H1 (cell line): ENCODE results near the gene SPOUT1. TPM values are rescaled to one million over a fixed set of nuclear protein-coding genes. Genes with fewer than 3 reads are reported as not detected.
"Not testable (repeated sequence)": the region's sequence is repeated elsewhere in the genome, so short reads cannot be mapped to it uniquely, and the experiment has no call there.

Experiments used
- CTCF ChIA-PET: fragments of 300-600 bp; sonication (Branson Sonifier 250); formaldehyde crosslinking; loops from one replicate; lab custom pipeline; 2021; ENCODE audit not compliant: partially characterized antibody; lab: Charles Lee
- POLR2A ChIA-PET: fragments of 300-600 bp; sonication (Branson Sonifier 250); formaldehyde crosslinking; loops from one replicate; lab custom pipeline; 2021; ENCODE audit warnings: inconsistent platforms; ENCODE audit not compliant: partially characterized antibody; lab: Charles Lee
- DNase-seq, 2 experiments: peaks; one replicate each; pipeline versions ENCODE4 v3.0.0 to v3.0.0-alpha.2; 2010 to 2022; ENCODE audit warnings: low spot score in 2 of 2, low read depth in 1 of 2, mixed read lengths in 1 of 2
- FAIRE-seq: peaks from 2 replicates; lab custom pipeline; 2011; peaks lifted over from hg19 to GRCh38; lab: Jason Lieb, UNC
- H2AFZ ChIP-seq: 2 replicates; pipeline ENCODE4 v1.8.1; 2012; ENCODE audit warnings: low read length, inconsistent platforms
- H2AK5ac ChIP-seq: 2 replicates; pipeline ENCODE4 v1.6.1; 2013; ENCODE audit warnings: low read depth, low read length
- H2BK120ac ChIP-seq: replicated peaks from 2 replicates; pipeline ENCODE3; 2013; ENCODE audit warnings: low read depth, low read length, inconsistent platforms
- H2BK12ac ChIP-seq: 2 replicates; pipeline ENCODE4 v1.6.1; 2013; ENCODE audit warnings: low read depth, low read length
- H2BK15ac ChIP-seq: 2 replicates; pipeline ENCODE4 v1.6.1; 2013; ENCODE audit warnings: low read length
- H2BK20ac ChIP-seq: 2 replicates; pipeline ENCODE4 v1.6.1; 2013; ENCODE audit warnings: low read length
- H2BK5ac ChIP-seq: 2 replicates; pipeline ENCODE4 v1.6.1; 2013; ENCODE audit warnings: low read depth, low read length
- H3K14ac ChIP-seq: 2 replicates; pipeline ENCODE4 v1.6.1; 2013; ENCODE audit warnings: inconsistent platforms; ENCODE audit not compliant: insufficient read length
- H3K18ac ChIP-seq: 2 replicates; pipeline ENCODE4 v1.6.1; 2013; ENCODE audit warnings: low read length; ENCODE audit errors: extremely low read depth
- H3K23ac ChIP-seq: 2 replicates; pipeline ENCODE4 v1.6.1; 2013; ENCODE audit warnings: inconsistent platforms; ENCODE audit not compliant: insufficient read length
- H3K23me2 ChIP-seq: 2 replicates; pipeline ENCODE4 v1.6.1; 2013; ENCODE audit warnings: low read depth, low read length
- H3K27ac ChIP-seq: 2 replicates; pipeline ENCODE4 v1.6.1; 2011; ENCODE audit warnings: low read depth, low read length, inconsistent platforms
- H3K27me3 ChIP-seq, 4 experiments: replicated peaks in 1 of 4; 1 replicate in 1 of 4; 2 replicates in 3 of 4; pipeline versions ENCODE4 v1.6.1 to v1.8.1; 2011 to 2013; ENCODE audit warnings: low read length in 3 of 4, mild to moderate bottlenecking in 3 of 4, inconsistent platforms in 2 of 4, mixed read lengths in 2 of 4, moderate library complexity in 1 of 4; ENCODE audit not compliant: control insufficient read depth in 3 of 4, insufficient read depth in 3 of 4; ENCODE audit errors: extremely low read depth in 1 of 4
- H3K36me3 ChIP-seq, 4 experiments: 2 replicates each; pipeline versions ENCODE4 v1.6.1 to v1.8.1; 2011 to 2013; ENCODE audit warnings: mild to moderate bottlenecking in 4 of 4, low read length in 3 of 4, moderate library complexity in 2 of 4, control low read depth in 1 of 4, inconsistent platforms in 1 of 4; ENCODE audit not compliant: insufficient read depth in 4 of 4, control insufficient read depth in 2 of 4
- H3K4ac ChIP-seq: replicated peaks from 2 replicates; pipeline ENCODE3; 2013; ENCODE audit warnings: low read length, low read depth, mixed read lengths, inconsistent platforms; ENCODE audit not compliant: insufficient read length
- H3K4me1 ChIP-seq, 4 experiments: replicated peaks in 1 of 4; 1 replicate in 1 of 4; 2 replicates in 3 of 4; pipeline versions ENCODE4 v1.6.1 to v1.8.1; 2011 to 2013; ENCODE audit warnings: low read length in 3 of 4, inconsistent platforms in 2 of 4, mixed read lengths in 1 of 4; ENCODE audit not compliant: insufficient read depth in 4 of 4, control insufficient read depth in 3 of 4
- H3K4me2 ChIP-seq, 2 experiments: 2 replicates each; pipeline versions ENCODE4 v1.6.1 to v1.8.1; 2011 to 2013; ENCODE audit warnings: low read depth in 2 of 2, low read length in 2 of 2, control low read depth in 1 of 2, inconsistent platforms in 1 of 2, mild to moderate bottlenecking in 1 of 2; ENCODE audit not compliant: insufficient read depth in 1 of 2
- H3K4me3 ChIP-seq, 4 experiments: fragments of 200-600, 300-600 bp in 1 of 4; sonication (generic), shearing (Covaris generic), sonication (Bioruptor Twin) in 1 of 4; 2 replicates each; pipeline versions ENCODE4 v1.5.1 to v1.8.1; 2011 to 2016; ENCODE audit warnings: low read length in 4 of 4, low read depth in 3 of 4, control low read depth in 2 of 4, inconsistent platforms in 2 of 4, mild to moderate bottlenecking in 2 of 4, mixed read lengths in 1 of 4, moderate library complexity in 1 of 4; ENCODE audit not compliant: insufficient read depth in 2 of 4; ENCODE audit errors: extremely low read depth in 1 of 4
- H3K56ac ChIP-seq: replicated peaks from 2 replicates; pipeline ENCODE3; 2013; ENCODE audit warnings: low read depth, mild to moderate bottlenecking, mixed read lengths, low read length, inconsistent platforms; ENCODE audit not compliant: insufficient read length
- H3K79me1 ChIP-seq: 2 replicates; pipeline ENCODE4 v1.6.1; 2013; ENCODE audit warnings: low read depth, low read length, control low read depth
- H3K79me2 ChIP-seq, 2 experiments: 2 replicates each; pipeline versions ENCODE4 v1.6.1 to v1.8.1; 2012 to 2013; ENCODE audit warnings: low read length in 2 of 2, mild to moderate bottlenecking in 2 of 2, inconsistent platforms in 1 of 2; ENCODE audit not compliant: insufficient read depth in 2 of 2, control insufficient read depth in 1 of 2
- H3K9ac ChIP-seq, 4 experiments: replicated peaks in 1 of 4; 1 replicate in 1 of 4; 2 replicates in 3 of 4; pipeline versions ENCODE4 v1.6.1 to v1.8.1; 2011 to 2013; ENCODE audit warnings: low read depth in 3 of 4, low read length in 3 of 4, control low read depth in 2 of 4, mild to moderate bottlenecking in 2 of 4, moderate library complexity in 2 of 4, inconsistent platforms in 1 of 4; ENCODE audit errors: extremely low read depth in 1 of 4
- H3K9me3 ChIP-seq, 2 experiments: 2 replicates each; pipeline versions ENCODE4 v1.6.1 to v1.8.1; 2012 to 2013; ENCODE audit warnings: mild to moderate bottlenecking in 2 of 2, moderate library complexity in 2 of 2, control low read depth in 1 of 2, inconsistent platforms in 1 of 2, low read depth in 1 of 2, low read length in 1 of 2, mixed read lengths in 1 of 2; ENCODE audit not compliant: insufficient read depth in 2 of 2
- H4K20me1 ChIP-seq, 2 experiments: replicated peaks in 1 of 2; 2 replicates each; pipeline versions ENCODE3 to v1.8.1; 2011 to 2013; ENCODE audit warnings: inconsistent platforms in 2 of 2, low read length in 2 of 2, mild to moderate bottlenecking in 1 of 2; ENCODE audit not compliant: insufficient read depth in 2 of 2, control insufficient read depth in 1 of 2
- H4K5ac ChIP-seq: 2 replicates; pipeline ENCODE4 v1.6.1; 2013; ENCODE audit warnings: low read length, low read depth, mixed read lengths, inconsistent platforms; ENCODE audit not compliant: insufficient read length
- H4K8ac ChIP-seq: 2 replicates; pipeline ENCODE4 v1.8.0; 2013; ENCODE audit warnings: mild to moderate bottlenecking, moderate library complexity, low read length, inconsistent platforms; ENCODE audit not compliant: insufficient read depth; ENCODE audit errors: extremely low read depth
- H4K91ac ChIP-seq: replicated peaks from 2 replicates; pipeline ENCODE3; 2013; ENCODE audit warnings: low read length, mixed read lengths, inconsistent platforms; ENCODE audit not compliant: insufficient read length
- WGBS, 2 experiments: shearing (Covaris generic) in 1 of 2; methylation state at CpG; one replicate each; pipeline versions ENCODE4 v1.1.6 to v1.1.7; 2013 to 2015; ENCODE audit warnings: low lambda C conversion rate in 2 of 2, mixed read lengths in 2 of 2, inconsistent platforms in 1 of 2, low coverage in 1 of 2, missing lambda C conversion rate in 1 of 2; ENCODE audit not compliant: insufficient replicate concordance in 2 of 2, insufficient coverage in 1 of 2, insufficient read length in 1 of 2; ENCODE audit errors: extremely low coverage in 1 of 2, missing lambda C conversion rate in 1 of 2; 5-methylcytosine and 5-hydroxymethylcytosine counted together
- polyA plus RNA-seq, 7 experiments: library from polyadenylated mRNA; depleted of rRNA in 3 of 7; stranded (reverse) in 5 of 7; unstranded in 2 of 7; fragments of >200 nt in 5 of 7; fragments of 200-250 nt in 2 of 7; gene quantifications; 1 replicate in 5 of 7; 2 replicates in 1 of 7; 4 replicates in 1 of 7; pipeline versions ENCODE4 v1.2.1 to v1.2.3, GENCODE V29; 2011 to 2013; ENCODE audit warnings: missing spikeins in 2 of 7, mixed read lengths in 2 of 7
- total RNA-seq: library from RNA; stranded (reverse); fragmentation: NEBNext Ultra II Directional; extraction: Animal tissue kit (Norgen Biotek cat#: 25700); gene quantifications from 2 replicates; pipeline ENCODE4 v1.2.1, GENCODE V29; 2021

SPOUT1 gene
- total and polyA plus RNA-seq, 2 of the 8 experiments (the other 6 are each of a cell fraction or from before 2014, with no cell fraction given): 69.2 to 77.8 TPM

DNA sequence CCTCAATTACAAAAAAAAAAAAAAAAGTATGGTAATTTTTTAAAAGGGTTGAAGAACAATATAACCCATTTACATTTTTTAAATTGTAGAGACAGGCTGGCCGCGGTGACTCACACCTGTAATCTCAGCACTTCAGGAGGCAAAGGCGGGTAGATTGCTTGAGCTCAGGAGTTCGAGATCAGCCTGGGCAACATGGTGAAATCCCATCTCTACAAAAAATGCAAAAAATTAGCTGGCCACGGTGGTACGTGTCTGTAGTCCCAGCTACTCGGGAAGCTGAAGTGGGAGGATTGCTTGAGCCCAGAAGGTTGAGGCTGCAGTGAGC, 41.3 kb upstream of the SPOUT1 start:
- not testable (repeated sequence) for H3K4me2 ChIP-seq, H2BK5ac ChIP-seq, H2AFZ ChIP-seq, FAIRE-seq, H3K23ac ChIP-seq, H2BK20ac ChIP-seq, H2AK5ac ChIP-seq, H3K27ac ChIP-seq, DNase-seq, H4K91ac ChIP-seq, H2BK12ac ChIP-seq, H3K36me3 ChIP-seq, H2BK120ac ChIP-seq, H4K8ac ChIP-seq, H3K9ac ChIP-seq, H3K23me2 ChIP-seq, H2BK15ac ChIP-seq, H3K79me1 ChIP-seq, H3K56ac ChIP-seq, H3K14ac ChIP-seq, H3K27me3 ChIP-seq, H3K4ac ChIP-seq, H3K4me1 ChIP-seq, H3K4me3 ChIP-seq, H4K5ac ChIP-seq, H3K9me3 ChIP-seq, H4K20me1 ChIP-seq, H3K18ac ChIP-seq
- CTCF ChIA-PET: interaction anchor here (0.6 to 12.6 kb wide), 6 partner anchors 8 to 138 kb away, joined by 3 to 133 read pairs (median 4); partner anchors contain the start of gene KYAT1
- POLR2A ChIA-PET: interaction anchor here (0.7 to 0.8 kb wide), 2 partner anchors 17 to 130 kb away, joined by 3 to 8 read pairs; no protein-coding TSS in a partner anchor
- H3K79me2 ChIP-seq: peaks cover 0 to 13% of the 10 kb centered on the region in 2 experiments; a peak in 2 of 4 replicates
- 89% methylated on average over 7 of the region's 7 CpGs; no CpG with 5 or more reads in 1 of the 2 experiments for WGBS, 2 experiments
